ENCODE results near the gene HCN4.

DNA sequence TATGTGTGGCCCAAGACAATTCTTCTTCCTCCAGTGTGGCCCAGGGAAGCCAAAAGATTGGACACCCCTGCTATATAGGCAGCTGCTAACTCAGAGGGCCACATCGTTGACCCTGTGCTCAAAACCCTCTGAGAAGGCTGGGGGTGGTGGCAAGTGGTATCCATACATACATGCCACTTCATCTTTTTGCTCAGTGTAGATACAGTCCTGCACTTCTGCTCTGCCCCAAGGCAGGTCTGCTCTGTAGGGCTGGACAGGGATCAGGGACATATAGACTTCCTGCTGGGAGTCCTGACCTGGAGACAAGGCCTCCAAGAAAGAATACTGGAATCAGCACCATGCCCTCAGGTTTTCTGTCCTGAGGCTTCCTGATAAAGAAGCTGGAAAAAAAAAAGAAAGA is 4.5 kb upstream of the HCN4 start:
- TF ChIP-seq, protein P1, sequence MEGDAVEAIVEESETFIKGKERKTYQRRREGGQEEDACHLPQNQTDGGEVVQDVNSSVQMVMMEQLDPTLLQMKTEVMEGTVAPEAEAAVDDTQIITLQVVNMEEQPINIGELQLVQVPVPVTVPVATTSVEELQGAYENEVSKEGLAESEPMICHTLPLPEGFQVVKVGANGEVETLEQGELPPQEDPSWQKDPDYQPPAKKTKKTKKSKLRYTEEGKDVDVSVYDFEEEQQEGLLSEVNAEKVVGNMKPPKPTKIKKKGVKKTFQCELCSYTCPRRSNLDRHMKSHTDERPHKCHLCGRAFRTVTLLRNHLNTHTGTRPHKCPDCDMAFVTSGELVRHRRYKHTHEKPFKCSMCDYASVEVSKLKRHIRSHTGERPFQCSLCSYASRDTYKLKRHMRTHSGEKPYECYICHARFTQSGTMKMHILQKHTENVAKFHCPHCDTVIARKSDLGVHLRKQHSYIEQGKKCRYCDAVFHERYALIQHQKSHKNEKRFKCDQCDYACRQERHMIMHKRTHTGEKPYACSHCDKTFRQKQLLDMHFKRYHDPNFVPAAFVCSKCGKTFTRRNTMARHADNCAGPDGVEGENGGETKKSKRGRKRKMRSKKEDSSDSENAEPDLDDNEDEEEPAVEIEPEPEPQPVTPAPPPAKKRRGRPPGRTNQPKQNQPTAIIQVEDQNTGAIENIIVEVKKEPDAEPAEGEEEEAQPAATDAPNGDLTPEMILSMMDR (conservative IDR thresholded peaks at IDR 0.05 in 1 of 2, IDR thresholded peaks at IDR 0.05 in 1 of 2; ENCODE audit: low read depth in 1 of 2, low read length in 2 of 2), result no peak
- no peak for TF ChIP-seq EZH2 (IDR thresholded peaks at IDR 0.05; ENCODE audit: low read length, missing control alignments)
